Endothelial cell of umbilical vein (primary cell): ENCODE measurements around the gene TENM4. TPM values are rescaled to one million over a fixed set of nuclear protein-coding genes. Genes with fewer than 3 reads are reported as not detected.

ENCODE experiments used
- BruUV-seq: library from RNA; stranded (reverse); fragments of 400-500 nt; replicated peaks from 2 replicates; lab custom pipeline; 2021; lab: Mats Ljungman, UMichigan
- CTCF ChIA-PET: fragments of 300-600, 350-600 bp; sonication (Branson Sonifier 250); formaldehyde crosslinking; loops from one replicate; lab custom pipeline; 2021; ENCODE audit warnings: antibody characterized with exemption, inconsistent platforms; lab: Charles Lee
- POLR2A ChIA-PET: fragments of 300-600, 350-600 bp; sonication (Branson Sonifier 250); formaldehyde crosslinking; loops from one replicate; lab custom pipeline; 2021; ENCODE audit warnings: antibody characterized with exemption, inconsistent platforms; lab: Charles Lee
- DNase-seq: peaks from one replicate; pipeline ENCODE4 v3.0.0-alpha.2; 2011; ENCODE audit warnings: low read depth, low spot score
- FAIRE-seq: peaks from 2 replicates; lab custom pipeline; 2011; peaks lifted over from hg19 to GRCh38; lab: Jason Lieb, UNC
- H2AFZ ChIP-seq: 2 replicates; pipeline ENCODE4 v1.6.0; 2012; ENCODE audit warnings: low read depth, low read length, control low read depth, inconsistent platforms
- H3K27ac ChIP-seq: 2 replicates; pipeline ENCODE4 v1.5.1; 2011; ENCODE audit warnings: low read depth, mild to moderate bottlenecking, control low read depth, low read length, moderate library complexity; ENCODE audit not compliant: insufficient read depth
- H3K27me3 ChIP-seq, 2 experiments: 2 replicates each; pipeline versions ENCODE4 v1.6.0 to v1.6.1; 2011; ENCODE audit warnings: low read length in 2 of 2, mixed read lengths in 1 of 2; ENCODE audit not compliant: control insufficient read depth in 2 of 2, insufficient read depth in 2 of 2
- H3K36me3 ChIP-seq, 2 experiments: 2 replicates in 1 of 2; 3 replicates in 1 of 2; pipeline ENCODE4 v1.5.1; 2011; ENCODE audit warnings: low read length in 2 of 2, mild to moderate bottlenecking in 1 of 2, moderate library complexity in 1 of 2; ENCODE audit not compliant: control insufficient read depth in 2 of 2, insufficient read depth in 2 of 2; ENCODE audit errors: extremely low read depth in 1 of 2
- H3K4me1 ChIP-seq: 3 replicates; pipeline ENCODE4 v1.5.1; 2011; ENCODE audit warnings: mild to moderate bottlenecking, low read length; ENCODE audit not compliant: control insufficient read depth, insufficient read depth; ENCODE audit errors: extremely low read depth
- H3K4me2 ChIP-seq: 2 replicates; pipeline ENCODE4 v1.6.1; 2011; ENCODE audit warnings: low read length, control low read depth, mixed read lengths; ENCODE audit not compliant: insufficient read depth
- H3K4me3 ChIP-seq, 3 experiments: fragments of 200-600 bp in 1 of 3; sonication (generic), shearing (Covaris generic) in 1 of 3; replicated peaks in 1 of 3; 2 replicates each; pipeline ENCODE4 v1.5.1; 2011 to 2016; ENCODE audit warnings: control low read depth in 3 of 3, low read length in 3 of 3, mild to moderate bottlenecking in 2 of 3, inconsistent platforms in 1 of 3, low read depth in 1 of 3, moderate library complexity in 1 of 3; ENCODE audit not compliant: insufficient read depth in 1 of 3
- H3K79me2 ChIP-seq: 2 replicates; pipeline ENCODE4 v1.6.0; 2012; ENCODE audit warnings: low read length, inconsistent platforms; ENCODE audit not compliant: control insufficient read depth, insufficient read depth
- H3K9ac ChIP-seq: replicated peaks from 2 replicates; pipeline ENCODE3; 2011; ENCODE audit warnings: low read length, control low read depth; ENCODE audit not compliant: insufficient read depth; ENCODE audit errors: extremely low read depth
- H3K9me1 ChIP-seq: replicated peaks from 3 replicates; pipeline ENCODE4 v1.6.0; 2011; ENCODE audit warnings: mild to moderate bottlenecking, low read length; ENCODE audit not compliant: control insufficient read depth, insufficient read depth; ENCODE audit errors: extremely low read depth
- H3K9me3 ChIP-seq: replicated peaks from 2 replicates; pipeline ENCODE4 v1.5.1; 2012; ENCODE audit warnings: low read length, inconsistent platforms; ENCODE audit not compliant: control insufficient read depth, insufficient read depth
- H4K20me1 ChIP-seq: replicated peaks from 2 replicates; pipeline ENCODE3; 2011; ENCODE audit warnings: mild to moderate bottlenecking, low read length; ENCODE audit not compliant: control insufficient read depth, insufficient read depth; ENCODE audit errors: extremely low read depth
- EZH2 ChIP-seq: IDR thresholded peaks from 2 replicates; pipeline ENCODE4 v1.6.1; 2012; ENCODE audit warnings: borderline replicate concordance, low read depth, mild to moderate bottlenecking, moderate library complexity, low read length, inconsistent platforms; ENCODE audit not compliant: severe bottlenecking
- FOS ChIP-seq: IDR thresholded peaks from 2 replicates; pipeline ENCODE4 v1.6.1; 2011; ENCODE audit warnings: mild to moderate bottlenecking, low read length, moderate library complexity, borderline replicate concordance; ENCODE audit not compliant: insufficient read depth
- GATA2 ChIP-seq: IDR thresholded peaks from 2 replicates; pipeline ENCODE4 v1.7.0; 2011; ENCODE audit warnings: low read depth, mild to moderate bottlenecking, moderate library complexity, mixed read lengths, low read length; ENCODE audit not compliant: insufficient read length, insufficient read depth
- JUN ChIP-seq: IDR thresholded peaks from 2 replicates; pipeline ENCODE4 v1.6.1; 2011; ENCODE audit warnings: borderline replicate concordance, low read depth; ENCODE audit not compliant: insufficient read length, insufficient read depth
- MAX ChIP-seq: IDR thresholded peaks from 2 replicates; pipeline ENCODE4 v1.6.1; 2011; ENCODE audit not compliant: insufficient read depth, insufficient read length
- MYC ChIP-seq: IDR thresholded peaks from one replicate; pipeline ENCODE4 v1.6.1; 2011; ENCODE audit warnings: mild to moderate bottlenecking, low read depth, low read length
- POLR2A ChIP-seq: IDR thresholded peaks from 2 replicates; pipeline ENCODE4 v1.6.1; 2012; ENCODE audit warnings: low read depth, mild to moderate bottlenecking, control low read depth, low read length
- POLR2AphosphoS5 ChIP-seq: IDR thresholded peaks from 2 replicates; pipeline ENCODE4 v1.6.1; 2012; ENCODE audit warnings: low read depth, mild to moderate bottlenecking, control low read depth, low read length, moderate library complexity; ENCODE audit not compliant: insufficient read depth
- dilution Hi-C: fragments of 300-500 bp; cut with MboI; formaldehyde crosslinking; loops from one replicate; pipeline ENCODE4 v1.15.0; 2019; ENCODE audit warnings: low sequenced_read_pairs; ENCODE audit not compliant: extremely low pct_ligation_motif_present
- intact Hi-C: fragments of 100-400 bp; cut with micrococcal nuclease; formaldehyde crosslinking; loops from one replicate; pipeline ENCODE4 v1.10.0; 2022
- polyA plus RNA-seq, 4 experiments: library from polyadenylated mRNA; depleted of rRNA in 3 of 4; stranded (reverse) in 3 of 4; unstranded in 1 of 4; fragments of >200 nt; gene quantifications; 2 replicates each; pipeline versions ENCODE4 v1.2.1 to v1.2.3, GENCODE V29; 2011 to 2012; ENCODE audit warnings: missing spikeins in 1 of 4
- total RNA-seq: library from RNA; stranded (reverse); gene quantifications from 2 replicates; pipeline ENCODE4 v1.2.3, GENCODE V29; 2021
- TF ChIP-seq, protein P1 (sequence below), 2 donors: IDR thresholded peaks; 1 replicate in 1 of 2; 2 replicates in 1 of 2; pipeline ENCODE4 v1.5.1; 2011; ENCODE audit warnings: low read length in 2 of 2, mild to moderate bottlenecking in 2 of 2, moderate library complexity in 2 of 2, control low read depth in 1 of 2, inconsistent platforms in 1 of 2, low read depth in 1 of 2; ENCODE audit not compliant: insufficient read depth in 1 of 2; ENCODE audit errors: extremely low read depth in 1 of 2

Gene TENM4
- total and polyA plus RNA-seq, 2 donors (not counting 3 experiments of a cell fraction or from before 2014, with no cell fraction given) = 0.06 to 0.27 TPM

DNA sequence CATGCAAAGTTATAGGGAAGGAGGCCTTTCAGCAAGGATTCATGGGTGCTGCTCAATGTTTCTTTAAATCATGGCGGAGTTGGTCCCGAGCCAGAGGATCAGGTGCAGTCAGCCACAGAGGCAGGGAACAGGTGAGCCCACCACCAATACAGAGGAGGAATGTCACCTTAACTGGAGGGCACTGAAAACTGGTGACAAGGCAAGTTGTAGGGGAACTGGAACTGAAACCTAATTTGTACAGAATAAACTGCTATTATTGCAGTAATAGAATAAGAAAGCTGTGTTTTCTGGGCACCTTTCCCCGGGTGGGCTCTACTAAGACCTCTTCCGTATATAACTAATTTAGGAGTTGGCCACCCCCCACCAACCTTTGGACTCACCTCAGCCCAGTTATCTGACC, 570.2 kb downstream of the TENM4 start:
- Histone ChIP-seq H3K36me3 (no peaks in the 10 kb centered on the region), H2AFZ (no peak overlapping the region), H3K27ac (no peak overlapping the region), H3K27me3 (no peaks in the 10 kb centered on the region), H3K79me2 (no peaks in the 10 kb centered on the region), H3K9me3 (no peaks in the 10 kb centered on the region), H3K4me3 (no peak overlapping the region), H3K9ac (no peak overlapping the region), H3K9me1 (no peaks in the 10 kb centered on the region), H3K4me1 (no peaks in the 10 kb centered on the region), H3K4me2 (no peak overlapping the region), H4K20me1 (no peaks in the 10 kb centered on the region)
- POLR2A ChIA-PET = no interaction called here
- FAIRE-seq (no peak), DNase-seq (no peak)
- intact Hi-C loops = no loop called here
- CTCF ChIA-PET = interaction anchor here (0.6 to 1.4 kb wide), 4 partner anchors 71 to 229 kb away, joined by 3 to 4 read pairs (median 3); no protein-coding TSS in a partner anchor
- TF ChIP-seq EZH2 (no peak), MAX (no peak), POLR2A (no peak), JUN (no peak), MYC (no peak), FOS (no peak), GATA2 (no peak), POLR2AphosphoS5 (no peak)
- TF ChIP-seq, protein P1, sequence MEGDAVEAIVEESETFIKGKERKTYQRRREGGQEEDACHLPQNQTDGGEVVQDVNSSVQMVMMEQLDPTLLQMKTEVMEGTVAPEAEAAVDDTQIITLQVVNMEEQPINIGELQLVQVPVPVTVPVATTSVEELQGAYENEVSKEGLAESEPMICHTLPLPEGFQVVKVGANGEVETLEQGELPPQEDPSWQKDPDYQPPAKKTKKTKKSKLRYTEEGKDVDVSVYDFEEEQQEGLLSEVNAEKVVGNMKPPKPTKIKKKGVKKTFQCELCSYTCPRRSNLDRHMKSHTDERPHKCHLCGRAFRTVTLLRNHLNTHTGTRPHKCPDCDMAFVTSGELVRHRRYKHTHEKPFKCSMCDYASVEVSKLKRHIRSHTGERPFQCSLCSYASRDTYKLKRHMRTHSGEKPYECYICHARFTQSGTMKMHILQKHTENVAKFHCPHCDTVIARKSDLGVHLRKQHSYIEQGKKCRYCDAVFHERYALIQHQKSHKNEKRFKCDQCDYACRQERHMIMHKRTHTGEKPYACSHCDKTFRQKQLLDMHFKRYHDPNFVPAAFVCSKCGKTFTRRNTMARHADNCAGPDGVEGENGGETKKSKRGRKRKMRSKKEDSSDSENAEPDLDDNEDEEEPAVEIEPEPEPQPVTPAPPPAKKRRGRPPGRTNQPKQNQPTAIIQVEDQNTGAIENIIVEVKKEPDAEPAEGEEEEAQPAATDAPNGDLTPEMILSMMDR (IDR thresholded peaks at IDR 0.05; ENCODE audit: extremely low read depth in 1 of 2, insufficient read depth in 1 of 2, low read depth in 1 of 2, low read length in 2 of 2) = no peak
- dilution Hi-C loops = no loop called here
- no TSS peak for BruUV-seq
